ENCODE measurements around the gene EMX2. TPM values are rescaled to one million over a fixed set of nuclear protein-coding genes. Genes with fewer than 3 reads are reported as not detected.
A peak's percentile ranks its signal among the peaks of the same experiment; 100 is the strongest.

The EMX2 gene
- total RNA-seq: under 1 TPM in 2 of 4 donors, not detected in 2; 0.25 to 0.28 TPM

GRCh38 chr10:117542706-117543224 is at the start of gene EMX2:
EMX2 (plus strand) TSS chr10:117542746; CDS start chr10:117543268, 522 bp downstream.
- no peak for ATAC-seq (ENCODE audit: low FRiP score)
- TF ChIP-seq, protein P1, sequence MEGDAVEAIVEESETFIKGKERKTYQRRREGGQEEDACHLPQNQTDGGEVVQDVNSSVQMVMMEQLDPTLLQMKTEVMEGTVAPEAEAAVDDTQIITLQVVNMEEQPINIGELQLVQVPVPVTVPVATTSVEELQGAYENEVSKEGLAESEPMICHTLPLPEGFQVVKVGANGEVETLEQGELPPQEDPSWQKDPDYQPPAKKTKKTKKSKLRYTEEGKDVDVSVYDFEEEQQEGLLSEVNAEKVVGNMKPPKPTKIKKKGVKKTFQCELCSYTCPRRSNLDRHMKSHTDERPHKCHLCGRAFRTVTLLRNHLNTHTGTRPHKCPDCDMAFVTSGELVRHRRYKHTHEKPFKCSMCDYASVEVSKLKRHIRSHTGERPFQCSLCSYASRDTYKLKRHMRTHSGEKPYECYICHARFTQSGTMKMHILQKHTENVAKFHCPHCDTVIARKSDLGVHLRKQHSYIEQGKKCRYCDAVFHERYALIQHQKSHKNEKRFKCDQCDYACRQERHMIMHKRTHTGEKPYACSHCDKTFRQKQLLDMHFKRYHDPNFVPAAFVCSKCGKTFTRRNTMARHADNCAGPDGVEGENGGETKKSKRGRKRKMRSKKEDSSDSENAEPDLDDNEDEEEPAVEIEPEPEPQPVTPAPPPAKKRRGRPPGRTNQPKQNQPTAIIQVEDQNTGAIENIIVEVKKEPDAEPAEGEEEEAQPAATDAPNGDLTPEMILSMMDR (IDR thresholded peaks at IDR 0.05): no peak
- no peak for DNase-seq (ENCODE audit: low spot score)

GRCh38 chr10:117496031-117496430 is 46.5 kb upstream of the EMX2 start:
- TF ChIP-seq, protein P1 (IDR thresholded peaks at IDR 0.05): no peak
- ATAC-seq (ENCODE audit: low FRiP score): no peak
- DNase-seq (ENCODE audit: low spot score): no peak

DNA sequence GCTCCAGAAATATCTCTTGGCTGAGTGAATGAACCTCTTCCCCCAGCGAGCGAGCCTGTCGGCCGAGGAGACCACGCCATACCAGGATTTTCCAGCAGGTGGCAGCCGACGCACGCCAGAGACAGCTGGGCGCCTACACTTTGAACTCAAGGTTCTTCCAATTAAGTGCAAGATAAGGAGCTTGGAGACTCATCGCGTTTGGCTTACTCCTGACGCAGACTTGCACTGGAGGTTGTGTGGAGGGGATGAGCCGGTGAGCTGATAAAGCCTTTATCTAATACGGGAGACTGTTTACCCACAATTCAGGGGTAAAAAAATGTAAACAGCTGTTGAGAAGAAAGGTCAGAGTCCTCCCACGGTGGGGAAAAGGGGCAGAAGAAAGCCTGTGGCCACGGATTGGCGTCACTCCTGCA is 45.9 kb upstream of the EMX2 start:
- ATAC-seq (ENCODE audit: low FRiP score): peak; percentile 87
- TF ChIP-seq, protein P1 (IDR thresholded peaks at IDR 0.05): peak in 2 of 3 donors; percentile 25 to 94

GRCh38 chr10:117497736-117498135 is 44.8 kb upstream of the EMX2 start:
- DNase-seq (ENCODE audit: low spot score) (no peak), ATAC-seq (ENCODE audit: low FRiP score) (no peak)
- TF ChIP-seq, protein P1 (IDR thresholded peaks at IDR 0.05): no peak

More for the DNA sequence above, 45.9 kb upstream of the EMX2 start:
- peak; percentile 69 for DNase-seq (ENCODE audit: low spot score)

GRCh38 chr10:117499248-117500105 is 43.1 kb upstream of the EMX2 start:
- no peak for ATAC-seq (ENCODE audit: low FRiP score)
- TF ChIP-seq, protein P1 (IDR thresholded peaks at IDR 0.05): no peak
- no peak for DNase-seq (ENCODE audit: low spot score)

DNA sequence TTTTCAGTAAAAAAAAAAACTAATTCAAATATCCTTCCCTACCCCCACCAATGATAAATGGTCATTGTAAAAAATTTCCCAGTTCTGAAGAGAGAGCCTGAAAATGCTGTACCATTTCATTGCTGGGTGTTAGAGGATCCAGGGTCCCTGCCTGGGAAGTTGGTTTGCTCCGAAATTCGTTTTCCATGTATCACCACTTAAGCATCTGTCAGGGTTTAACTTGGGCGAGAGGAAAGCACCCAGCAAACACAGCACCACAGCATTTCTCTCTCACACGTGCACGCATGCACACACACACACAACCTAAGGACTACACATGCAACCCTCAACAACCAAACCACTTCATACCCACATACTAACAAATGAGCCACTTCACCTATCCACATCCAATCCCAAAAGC is 42.1 kb upstream of the EMX2 start:
- DNase-seq (ENCODE audit: low spot score) (no peak), ATAC-seq (ENCODE audit: low FRiP score) (no peak)
- TF ChIP-seq, protein P1 (IDR thresholded peaks at IDR 0.05): no peak

Data from omental fat pad (tissue), 4 donors.